LNCaP clone FGC (cell line): ENCODE measurements around the gene XXYLT1.
A peak's percentile ranks its signal among the peaks of the same experiment; 100 is the strongest.

Experiments used
- DNase-seq: peaks from one replicate; pipeline ENCODE4 v3.0.0-alpha.2; 2011; ENCODE audit warnings: low read depth
- H3K4me3 ChIP-seq: 2 replicates; pipeline ENCODE4 v1.5.1; 2011; ENCODE audit warnings: mild to moderate bottlenecking, low read depth, low read length, control low read depth
- TF ChIP-seq, protein P1 (sequence below): IDR thresholded peaks from 2 replicates; pipeline ENCODE4 v1.5.1; 2012; ENCODE audit warnings: mild to moderate bottlenecking; ENCODE audit not compliant: control insufficient read depth, insufficient read depth; ENCODE audit errors: extremely low read depth

The XXYLT1 gene

DNA sequence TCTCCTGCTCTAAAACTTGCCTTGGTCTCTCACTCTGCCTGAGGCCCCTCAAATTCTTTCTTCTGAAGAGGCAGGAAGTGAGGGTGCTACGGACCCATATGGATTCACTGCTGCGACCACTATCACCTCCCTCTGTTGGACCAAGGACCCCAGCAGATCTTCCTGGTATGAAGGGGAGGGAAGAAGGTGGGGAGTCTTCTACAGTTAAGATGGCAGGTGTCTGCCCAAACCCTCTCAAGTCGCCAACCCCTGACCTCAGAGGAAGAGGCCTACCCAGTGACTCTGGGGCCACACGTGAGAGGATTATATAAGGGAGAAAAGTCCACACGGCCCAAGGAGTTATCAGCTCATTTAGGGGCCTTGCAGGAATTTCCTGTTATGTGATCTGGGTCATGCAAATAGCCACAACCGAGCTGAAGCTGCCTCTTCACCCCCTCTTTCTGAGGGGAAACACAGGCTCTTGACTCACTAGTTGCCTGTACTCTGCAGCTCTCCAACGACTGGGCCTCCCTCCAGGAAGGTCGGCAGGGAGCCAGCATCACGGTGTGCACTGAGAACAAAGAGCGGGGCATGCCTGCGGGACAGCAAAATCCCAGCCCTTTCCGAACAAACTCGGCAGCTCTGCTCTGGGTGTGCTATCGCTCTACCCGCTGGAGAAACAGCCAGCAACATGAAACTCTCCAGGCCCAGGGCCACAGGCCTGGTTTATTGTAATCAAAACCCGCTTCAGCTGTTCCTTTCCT, 116.0 kb downstream of the XXYLT1 start:
- H3K4me3 ChIP-seq: no peak overlapping the region
- TF ChIP-seq, protein P1, sequence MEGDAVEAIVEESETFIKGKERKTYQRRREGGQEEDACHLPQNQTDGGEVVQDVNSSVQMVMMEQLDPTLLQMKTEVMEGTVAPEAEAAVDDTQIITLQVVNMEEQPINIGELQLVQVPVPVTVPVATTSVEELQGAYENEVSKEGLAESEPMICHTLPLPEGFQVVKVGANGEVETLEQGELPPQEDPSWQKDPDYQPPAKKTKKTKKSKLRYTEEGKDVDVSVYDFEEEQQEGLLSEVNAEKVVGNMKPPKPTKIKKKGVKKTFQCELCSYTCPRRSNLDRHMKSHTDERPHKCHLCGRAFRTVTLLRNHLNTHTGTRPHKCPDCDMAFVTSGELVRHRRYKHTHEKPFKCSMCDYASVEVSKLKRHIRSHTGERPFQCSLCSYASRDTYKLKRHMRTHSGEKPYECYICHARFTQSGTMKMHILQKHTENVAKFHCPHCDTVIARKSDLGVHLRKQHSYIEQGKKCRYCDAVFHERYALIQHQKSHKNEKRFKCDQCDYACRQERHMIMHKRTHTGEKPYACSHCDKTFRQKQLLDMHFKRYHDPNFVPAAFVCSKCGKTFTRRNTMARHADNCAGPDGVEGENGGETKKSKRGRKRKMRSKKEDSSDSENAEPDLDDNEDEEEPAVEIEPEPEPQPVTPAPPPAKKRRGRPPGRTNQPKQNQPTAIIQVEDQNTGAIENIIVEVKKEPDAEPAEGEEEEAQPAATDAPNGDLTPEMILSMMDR: no peak
- DNase-seq: peak; percentile 63

DNA sequence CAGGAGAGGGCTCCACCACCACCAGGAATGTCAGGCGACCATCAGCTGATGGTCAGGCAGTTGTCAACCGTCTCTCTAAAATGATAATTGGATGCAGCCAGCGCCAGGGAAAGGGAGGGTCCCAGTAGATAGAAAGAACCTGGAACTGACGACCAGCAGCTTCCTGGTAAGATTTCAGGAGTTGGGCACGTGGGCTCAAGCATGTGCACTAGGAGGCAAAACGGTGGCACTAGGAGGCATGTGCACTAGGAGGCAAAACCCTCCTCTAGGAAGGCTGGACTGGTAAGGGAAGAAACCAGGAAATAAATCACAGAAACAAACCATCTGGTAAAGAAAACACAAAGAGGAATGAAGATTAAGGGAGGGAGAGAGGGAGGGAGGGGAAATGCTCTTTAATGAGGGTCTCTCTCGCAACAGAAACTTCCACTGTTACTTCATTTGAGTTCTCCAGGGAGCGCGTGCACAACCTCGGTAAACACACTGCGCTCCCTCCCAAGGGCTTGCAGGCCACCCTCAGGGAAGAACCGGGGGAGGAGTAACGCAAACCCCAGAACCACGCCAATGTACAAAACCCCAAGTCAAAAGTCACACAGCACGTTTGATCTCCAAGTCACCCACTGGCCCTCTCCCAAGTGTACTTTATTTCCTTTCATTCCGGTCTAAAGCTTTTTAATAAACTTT, 116.7 kb downstream of the XXYLT1 start:
- TF ChIP-seq, protein P1: no peak
- DNase-seq: no peak
- no peak overlapping the region for H3K4me3 ChIP-seq

DNA sequence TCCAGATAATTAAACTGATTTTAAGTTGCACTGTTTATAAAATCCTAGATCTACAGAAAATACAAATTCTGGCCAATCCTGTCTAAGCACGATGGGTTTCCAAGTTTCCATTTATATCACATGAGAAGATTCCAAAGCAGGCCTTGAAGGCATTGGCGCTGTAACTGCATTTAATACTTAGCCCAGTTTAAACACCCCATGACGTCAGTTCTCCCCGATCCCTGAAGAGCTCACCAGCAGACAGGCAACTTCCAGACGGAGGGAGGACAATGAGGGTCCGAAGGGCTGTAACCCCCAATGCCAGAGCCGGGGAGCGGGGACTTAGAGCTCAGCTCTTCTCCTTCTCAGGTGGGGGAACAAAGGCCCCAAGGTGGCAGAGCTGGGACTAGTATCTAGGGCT, 117.3 kb downstream of the XXYLT1 start:
- no peak overlapping the region for H3K4me3 ChIP-seq
- no peak for DNase-seq
- TF ChIP-seq, protein P1: no peak

DNA sequence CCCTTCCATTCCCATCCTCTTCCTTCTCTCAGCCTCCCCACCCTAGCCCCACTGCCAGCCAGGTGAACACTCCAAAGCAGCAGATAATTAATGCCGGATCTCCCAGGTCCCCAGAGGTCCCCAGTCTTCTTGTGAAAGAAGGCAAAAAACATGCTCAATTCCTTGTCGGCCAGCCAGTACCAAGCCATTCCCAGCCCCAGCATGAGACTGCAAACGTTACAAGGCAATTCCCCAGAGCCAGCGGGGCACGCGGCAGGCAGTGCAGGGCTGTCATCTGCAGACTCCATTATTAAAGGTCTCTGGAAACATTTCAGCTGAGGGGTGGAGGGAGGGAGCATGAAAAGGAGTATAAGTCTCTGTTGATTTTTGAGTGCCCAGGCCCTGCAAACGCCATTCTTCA, 117.8 kb downstream of the XXYLT1 start:
- H3K4me3 ChIP-seq: no peak overlapping the region
- DNase-seq: no peak
- TF ChIP-seq, protein P1: no peak

DNA sequence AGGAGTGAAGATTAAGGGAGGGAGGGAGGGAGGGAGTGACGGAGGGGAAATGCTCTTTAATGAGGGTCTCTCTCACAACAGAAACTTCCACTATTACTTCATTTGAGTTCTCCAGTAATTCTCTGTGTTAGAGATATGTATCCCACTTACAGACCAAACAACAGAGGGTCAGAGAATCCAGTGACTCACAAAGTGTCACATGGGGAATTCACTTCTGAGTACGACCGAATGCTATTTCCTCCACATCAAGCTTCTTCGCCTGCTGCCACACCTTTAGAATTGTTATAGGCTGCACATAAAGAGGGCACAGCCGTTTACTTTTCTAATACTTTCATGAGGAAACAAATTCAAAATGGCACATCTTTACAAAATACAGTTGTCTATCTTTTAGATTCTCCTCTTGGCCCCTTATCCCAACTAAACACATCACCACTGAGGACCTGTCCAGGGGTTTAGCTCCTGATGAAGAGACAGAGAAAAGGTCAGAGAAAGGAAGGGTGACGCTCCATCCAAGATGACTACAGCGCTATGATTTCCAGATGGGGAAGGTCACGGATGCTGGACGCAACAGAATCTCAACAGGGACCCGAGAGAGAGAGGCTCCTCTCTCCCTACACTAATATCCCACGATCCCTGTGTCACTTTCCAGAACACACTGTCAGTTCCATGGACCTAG, 119.0 kb downstream of the XXYLT1 start:
- no peak for DNase-seq
- TF ChIP-seq, protein P1: no peak
- H3K4me3 ChIP-seq: no peak overlapping the region

DNA sequence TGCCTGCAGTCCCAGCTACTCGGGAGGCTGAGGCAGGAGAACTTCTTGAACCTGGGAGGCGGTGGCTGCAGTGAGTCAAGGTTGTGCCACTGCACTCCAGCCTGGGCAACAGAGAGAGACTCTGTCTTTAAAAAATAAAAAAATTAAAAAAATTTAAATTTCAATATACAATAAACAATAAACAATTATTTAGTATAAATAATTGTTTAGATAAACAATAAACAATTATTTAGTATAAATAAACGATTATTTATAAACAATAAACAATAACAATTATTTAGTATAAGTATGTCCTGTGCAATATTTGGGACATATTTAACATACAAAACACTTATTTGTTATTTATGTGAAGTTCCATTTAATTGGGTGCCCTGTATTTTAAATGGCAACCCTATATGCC, 119.6 kb downstream of the XXYLT1 start:
- TF ChIP-seq, protein P1: no peak
- no peak for DNase-seq
- no peak overlapping the region for H3K4me3 ChIP-seq
